Measurements from ENCODE around the gene GNAS-AS1. TPM values are rescaled to one million over a fixed set of nuclear protein-coding genes. Genes with fewer than 3 reads are reported as not detected.
A peak's percentile ranks its signal among the peaks of the same experiment; 100 is the strongest.

GNAS-AS1 gene
- total and polyA plus RNA-seq, 2 of the 8 experiments (the other 6 are each of a cell fraction or from before 2014, with no cell fraction given) = 4.7 to 13.7 TPM

- peak; percentile 16; the same call in 1 of the 2 replicates for TF ChIP-seq TAF1 (IDR thresholded peaks at IDR 0.05; ENCODE audit: low read depth, low read length)
- TF ChIP-seq EZH2 (IDR thresholded peaks at IDR 0.05; ENCODE audit: low read depth, low read length, severe bottlenecking) = peak; percentile 1
- TF ChIP-seq HDAC2 (IDR thresholded peaks at IDR 0.05; ENCODE audit: borderline replicate concordance in 1 of 2, low read depth in 2 of 2, low read length in 2 of 2) = 0 out of 4 replicates have a peak, but pooled peaks of 1 of the 2 experiments have one; percentile 10
- 0 out of 2 replicates have a peak, but pooled peaks have one; percentile 2 for TF ChIP-seq BACH1 (IDR thresholded peaks at IDR 0.05; ENCODE audit: low read length)
Measured at GRCh38 chr20:58890518-58891085, 39.9 kb upstream of the GNAS-AS1 start (continued).
